Stimulated activated CD4-positive, alpha-beta T cell treated with anti-CD3 and anti-CD28 coated beads, Interleukin-4, amount 100 ng/mL, for 24 hours (primary cell): Measurements from ENCODE around the gene NPTN.
"Not testable (repeated sequence)": the region's sequence is repeated elsewhere in the genome, so short reads cannot be mapped to it uniquely, and the experiment has no call there.

ENCODE experiments used
- DNase-seq: peaks from one replicate; pipeline ENCODE4 v3.0.0-alpha.2; 2020

Gene NPTN

GRCh38 chr15:73600413-73601335 is 32.5 kb downstream of the NPTN start:
- DNase-seq, result no peak

GRCh38 chr15:73599934-73600333 is 33.3 kb downstream of the NPTN start:
- no peak for DNase-seq

- no peak for DNase-seq
These were observed 34.5 kb downstream of the NPTN start for GRCh38 chr15:73598530-73599160.

- DNase-seq, result no peak
These were observed 36.1 kb downstream of the NPTN start for GRCh38 chr15:73597036-73597638.

- DNase-seq, result no peak
These were observed 37.0 kb downstream of the NPTN start for GRCh38 chr15:73596174-73596573.

GRCh38 chr15:73594109-73594508 is 39.1 kb downstream of the NPTN start:
- DNase-seq, result no peak

GRCh38 chr15:73593304-73594074 is 39.7 kb downstream of the NPTN start:
- DNase-seq, result no peak

- DNase-seq, result no peak
These were observed 42.9 kb downstream of the NPTN start for GRCh38 chr15:73590263-73590662.

- DNase-seq, result no peak
These were observed 43.4 kb downstream of the NPTN start for GRCh38 chr15:73589766-73590165.

- DNase-seq, result no peak
These were observed 47.1 kb downstream of the NPTN start for GRCh38 chr15:73585871-73586654.

- no peak for DNase-seq
These were observed 48.3 kb downstream of the NPTN start for GRCh38 chr15:73584699-73585420.

GRCh38 chr15:73583544-73583943 is 49.6 kb downstream of the NPTN start:
- DNase-seq, result no peak

GRCh38 chr15:73582851-73583379 is 50.3 kb downstream of the NPTN start:
- DNase-seq, result no peak

- no peak for DNase-seq
These were observed 55.2 kb downstream of the NPTN start for GRCh38 chr15:73578026-73578425.

- DNase-seq, result not testable (repeated sequence)
These were observed 55.6 kb downstream of the NPTN start for GRCh38 chr15:73577593-73577992.

- DNase-seq, result no peak
These were observed 57.4 kb downstream of the NPTN start for GRCh38 chr15:73575636-73576247.

GRCh38 chr15:73573572-73573971 is 59.6 kb downstream of the NPTN start:
- DNase-seq, result no peak

GRCh38 chr15:73573037-73573436 is 60.2 kb downstream of the NPTN start:
- DNase-seq, result no peak

GRCh38 chr15:73572296-73572695 is 60.9 kb downstream of the NPTN start:
- DNase-seq, result no peak

GRCh38 chr15:73571346-73571745 is 61.8 kb downstream of the NPTN start:
- DNase-seq, result no peak
